ENCODE data around the gene PDE3B.

DNA sequence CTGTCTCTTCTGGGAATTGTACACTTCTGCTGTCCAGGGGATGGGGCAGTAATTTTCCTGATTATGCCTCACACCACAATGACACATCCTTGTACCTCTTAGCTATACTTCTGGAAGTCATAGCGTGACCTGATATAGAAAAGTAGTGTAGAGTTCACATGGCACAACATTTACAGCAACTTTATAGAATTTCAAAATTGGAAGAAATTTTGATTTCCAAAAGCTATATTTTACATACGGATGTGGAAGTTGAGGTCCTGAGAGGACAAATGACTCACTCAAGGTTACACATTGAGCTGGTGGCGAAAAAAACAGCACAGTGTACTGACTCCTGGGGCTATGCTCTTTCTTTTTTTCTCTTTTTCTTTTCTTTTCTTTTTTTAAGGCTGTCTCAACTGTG, 254.8 kb downstream of the PDE3B start:
- TF ChIP-seq, protein P1, sequence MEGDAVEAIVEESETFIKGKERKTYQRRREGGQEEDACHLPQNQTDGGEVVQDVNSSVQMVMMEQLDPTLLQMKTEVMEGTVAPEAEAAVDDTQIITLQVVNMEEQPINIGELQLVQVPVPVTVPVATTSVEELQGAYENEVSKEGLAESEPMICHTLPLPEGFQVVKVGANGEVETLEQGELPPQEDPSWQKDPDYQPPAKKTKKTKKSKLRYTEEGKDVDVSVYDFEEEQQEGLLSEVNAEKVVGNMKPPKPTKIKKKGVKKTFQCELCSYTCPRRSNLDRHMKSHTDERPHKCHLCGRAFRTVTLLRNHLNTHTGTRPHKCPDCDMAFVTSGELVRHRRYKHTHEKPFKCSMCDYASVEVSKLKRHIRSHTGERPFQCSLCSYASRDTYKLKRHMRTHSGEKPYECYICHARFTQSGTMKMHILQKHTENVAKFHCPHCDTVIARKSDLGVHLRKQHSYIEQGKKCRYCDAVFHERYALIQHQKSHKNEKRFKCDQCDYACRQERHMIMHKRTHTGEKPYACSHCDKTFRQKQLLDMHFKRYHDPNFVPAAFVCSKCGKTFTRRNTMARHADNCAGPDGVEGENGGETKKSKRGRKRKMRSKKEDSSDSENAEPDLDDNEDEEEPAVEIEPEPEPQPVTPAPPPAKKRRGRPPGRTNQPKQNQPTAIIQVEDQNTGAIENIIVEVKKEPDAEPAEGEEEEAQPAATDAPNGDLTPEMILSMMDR (IDR thresholded peaks at IDR 0.05; ENCODE audit: low read depth, low read length) = no peak
- TF ChIP-seq EZH2phosphoT487 (IDR thresholded peaks at IDR 0.05; ENCODE audit: low read depth) = no peak
